Uterus (tissue), 2 donors: Measurements from ENCODE around the gene PCDHGA9.

Experiments
- POLR2A ChIP-seq, 2 donors: fragments of 450-650 bp; IDR thresholded peaks; one replicate each; pipeline ENCODE4 v1.6.1; 2016; ENCODE audit warnings: antibody characterized with exemption in 2 of 2, mild to moderate bottlenecking in 1 of 2, moderate library complexity in 1 of 2
- TF ChIP-seq, protein P1 (sequence below), 4 experiments: fragments of 200-600 bp in 2 of 4; fragments of 450-650 bp in 2 of 4; sonication (generic) in 2 of 4; IDR thresholded peaks; one replicate each; pipeline ENCODE4 v1.5.1; 2016 to 2019; ENCODE audit warnings: antibody characterized with exemption in 4 of 4, mild to moderate bottlenecking in 2 of 4, moderate library complexity in 1 of 4

- TF ChIP-seq POLR2A (IDR thresholded peaks at IDR 0.05), result no peak
- TF ChIP-seq, protein P1, sequence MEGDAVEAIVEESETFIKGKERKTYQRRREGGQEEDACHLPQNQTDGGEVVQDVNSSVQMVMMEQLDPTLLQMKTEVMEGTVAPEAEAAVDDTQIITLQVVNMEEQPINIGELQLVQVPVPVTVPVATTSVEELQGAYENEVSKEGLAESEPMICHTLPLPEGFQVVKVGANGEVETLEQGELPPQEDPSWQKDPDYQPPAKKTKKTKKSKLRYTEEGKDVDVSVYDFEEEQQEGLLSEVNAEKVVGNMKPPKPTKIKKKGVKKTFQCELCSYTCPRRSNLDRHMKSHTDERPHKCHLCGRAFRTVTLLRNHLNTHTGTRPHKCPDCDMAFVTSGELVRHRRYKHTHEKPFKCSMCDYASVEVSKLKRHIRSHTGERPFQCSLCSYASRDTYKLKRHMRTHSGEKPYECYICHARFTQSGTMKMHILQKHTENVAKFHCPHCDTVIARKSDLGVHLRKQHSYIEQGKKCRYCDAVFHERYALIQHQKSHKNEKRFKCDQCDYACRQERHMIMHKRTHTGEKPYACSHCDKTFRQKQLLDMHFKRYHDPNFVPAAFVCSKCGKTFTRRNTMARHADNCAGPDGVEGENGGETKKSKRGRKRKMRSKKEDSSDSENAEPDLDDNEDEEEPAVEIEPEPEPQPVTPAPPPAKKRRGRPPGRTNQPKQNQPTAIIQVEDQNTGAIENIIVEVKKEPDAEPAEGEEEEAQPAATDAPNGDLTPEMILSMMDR (IDR thresholded peaks at IDR 0.05), result no peak
Measured at GRCh38 chr5:141389153-141390042, 13.2 kb upstream of the PCDHGA9 start.
